Loucy (cell line): Measurements from ENCODE around the gene PLA2G2A.

Experiments
- EZH2phosphoT487 ChIP-seq: fragments of 200-600 bp; IDR thresholded peaks from 2 replicates; pipeline ENCODE4 v1.6.1; 2018; ENCODE audit warnings: antibody characterized with exemption, mild to moderate bottlenecking, moderate library complexity, borderline replicate concordance
- TF ChIP-seq, protein P1 (sequence below): fragments of 200-600 bp; sonication (generic); conservative IDR thresholded peaks from 2 replicates; pipeline ENCODE4 v1.5.1; 2014; ENCODE audit warnings: mild to moderate bottlenecking, antibody characterized with exemption, low read length

DNA sequence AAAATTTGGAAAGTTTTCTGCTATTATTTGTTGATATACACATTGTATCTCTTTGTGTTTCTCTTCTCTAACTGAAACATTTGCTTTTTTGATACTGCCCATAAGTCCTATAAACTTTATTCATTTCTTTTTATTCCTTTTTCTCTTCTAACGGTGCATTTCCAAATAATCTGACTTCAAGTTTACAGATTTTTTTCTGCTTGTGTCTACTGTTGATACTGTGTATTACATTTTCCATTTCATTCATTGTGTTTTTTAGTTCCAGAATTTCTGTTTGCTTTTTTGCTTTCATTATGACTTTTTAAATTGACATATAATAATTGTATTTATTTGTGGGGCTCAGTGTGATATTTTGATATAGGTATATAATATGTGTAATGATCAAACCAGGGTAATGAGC lies 38.3 kb upstream of the PLA2G2A start:
- TF ChIP-seq, protein P1, sequence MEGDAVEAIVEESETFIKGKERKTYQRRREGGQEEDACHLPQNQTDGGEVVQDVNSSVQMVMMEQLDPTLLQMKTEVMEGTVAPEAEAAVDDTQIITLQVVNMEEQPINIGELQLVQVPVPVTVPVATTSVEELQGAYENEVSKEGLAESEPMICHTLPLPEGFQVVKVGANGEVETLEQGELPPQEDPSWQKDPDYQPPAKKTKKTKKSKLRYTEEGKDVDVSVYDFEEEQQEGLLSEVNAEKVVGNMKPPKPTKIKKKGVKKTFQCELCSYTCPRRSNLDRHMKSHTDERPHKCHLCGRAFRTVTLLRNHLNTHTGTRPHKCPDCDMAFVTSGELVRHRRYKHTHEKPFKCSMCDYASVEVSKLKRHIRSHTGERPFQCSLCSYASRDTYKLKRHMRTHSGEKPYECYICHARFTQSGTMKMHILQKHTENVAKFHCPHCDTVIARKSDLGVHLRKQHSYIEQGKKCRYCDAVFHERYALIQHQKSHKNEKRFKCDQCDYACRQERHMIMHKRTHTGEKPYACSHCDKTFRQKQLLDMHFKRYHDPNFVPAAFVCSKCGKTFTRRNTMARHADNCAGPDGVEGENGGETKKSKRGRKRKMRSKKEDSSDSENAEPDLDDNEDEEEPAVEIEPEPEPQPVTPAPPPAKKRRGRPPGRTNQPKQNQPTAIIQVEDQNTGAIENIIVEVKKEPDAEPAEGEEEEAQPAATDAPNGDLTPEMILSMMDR = no peak
- TF ChIP-seq EZH2phosphoT487 = no peak
